CD4-positive, alpha-beta memory T cell (primary cell): ENCODE data around the gene GPC6. TPM values are rescaled to one million over a fixed set of nuclear protein-coding genes. Genes with fewer than 3 reads are reported as not detected.
A peak's percentile ranks its signal among the peaks of the same experiment; 100 is the strongest.

Source experiments
- CTCF ChIA-PET: fragments of 350-600 bp; sonication (Branson Sonifier 250); formaldehyde crosslinking; loops from one replicate; lab custom pipeline; 2021; ENCODE audit warnings: inconsistent platforms; ENCODE audit not compliant: partially characterized antibody; lab: Charles Lee
- POLR2A ChIA-PET: fragments of 350-600 bp; sonication (Branson Sonifier 250); formaldehyde crosslinking; loops from one replicate; lab custom pipeline; 2021; ENCODE audit not compliant: partially characterized antibody; lab: Charles Lee
- DNase-seq, 5 donors: peaks; one replicate each; pipeline versions ENCODE4 v3.0.0 to v3.0.0-alpha.2; 2020 to 2022; ENCODE audit warnings: mixed read lengths in 1 of 5
- H3K27ac ChIP-seq: one replicate; pipeline ENCODE4 v1.7.0; 2013; ENCODE audit warnings: low read depth, low read length
- H3K27me3 ChIP-seq: 2 replicates; pipeline ENCODE4 v1.7.0; 2013; ENCODE audit warnings: mild to moderate bottlenecking, low read length, moderate library complexity; ENCODE audit not compliant: insufficient read depth
- H3K36me3 ChIP-seq: 2 replicates; pipeline ENCODE4 v1.7.0; 2013; ENCODE audit warnings: mild to moderate bottlenecking, low read length, moderate library complexity; ENCODE audit not compliant: insufficient read depth
- H3K4me1 ChIP-seq: 2 replicates; pipeline ENCODE4 v1.7.0; 2013; ENCODE audit warnings: mild to moderate bottlenecking, low read length, moderate library complexity; ENCODE audit not compliant: insufficient read depth
- H3K4me3 ChIP-seq, 2 donors: one replicate each; pipeline ENCODE4 v1.7.0; 2013; ENCODE audit warnings: low read length in 2 of 2, mild to moderate bottlenecking in 1 of 2
- H3K9me3 ChIP-seq, 2 donors: one replicate each; pipeline ENCODE4 v1.7.0; 2013; ENCODE audit warnings: low read length in 2 of 2, control low read depth in 1 of 2; ENCODE audit not compliant: control insufficient read depth in 1 of 2
- H3K27ac Mint-ChIP-seq, 7 donors: one replicate each; pipeline ENCODE4 v1.8.0; 2020 to 2021; ENCODE audit warnings: mixed read lengths in 7 of 7, mild to moderate bottlenecking in 6 of 7, inconsistent platforms in 3 of 7, moderate library complexity in 3 of 7
- H3K27me3 Mint-ChIP-seq, 2 donors: one replicate each; pipeline ENCODE4 v1.8.0; 2020 to 2021; ENCODE audit warnings: mixed read lengths in 2 of 2
- H3K36me3 Mint-ChIP-seq, 2 donors: one replicate each; pipeline ENCODE4 v1.8.0; 2020 to 2021; ENCODE audit warnings: mixed read lengths in 2 of 2, inconsistent platforms in 1 of 2, mild to moderate bottlenecking in 1 of 2
- H3K4me1 Mint-ChIP-seq, 4 donors: one replicate each; pipeline ENCODE4 v1.8.0; 2020 to 2021; ENCODE audit warnings: mixed read lengths in 4 of 4, mild to moderate bottlenecking in 1 of 4
- H3K4me3 Mint-ChIP-seq, 8 donors: one replicate each; pipeline ENCODE4 v1.8.0; 2020 to 2021; ENCODE audit warnings: mixed read lengths in 8 of 8, mild to moderate bottlenecking in 7 of 8, moderate library complexity in 6 of 8, inconsistent platforms in 3 of 8
- H3K9me3 Mint-ChIP-seq, 8 donors: one replicate each; pipeline ENCODE4 v1.8.0; 2020 to 2021; ENCODE audit warnings: mixed read lengths in 8 of 8, mild to moderate bottlenecking in 5 of 8, inconsistent platforms in 3 of 8, moderate library complexity in 1 of 8
- intact Hi-C: fragments of 100-400 bp; cut with micrococcal nuclease; formaldehyde crosslinking; loops from one replicate; pipeline ENCODE4 v1.15.1; 2023
- polyA plus RNA-seq, 2 donors: library from polyadenylated mRNA; unstranded; fragments of 300-500 nt; fragmentation: Illumina TruSeq; gene quantifications; one replicate each; pipeline ENCODE4 v1.2.3, GENCODE V29; 2021
- total RNA-seq, 2 experiments: library from RNA; stranded (reverse); gene quantifications; one replicate each; pipeline ENCODE4 v1.2.3, GENCODE V29; 2021

The GPC6 gene
- total and polyA plus RNA-seq, 4 experiments from 2014 or later = not detected

DNA sequence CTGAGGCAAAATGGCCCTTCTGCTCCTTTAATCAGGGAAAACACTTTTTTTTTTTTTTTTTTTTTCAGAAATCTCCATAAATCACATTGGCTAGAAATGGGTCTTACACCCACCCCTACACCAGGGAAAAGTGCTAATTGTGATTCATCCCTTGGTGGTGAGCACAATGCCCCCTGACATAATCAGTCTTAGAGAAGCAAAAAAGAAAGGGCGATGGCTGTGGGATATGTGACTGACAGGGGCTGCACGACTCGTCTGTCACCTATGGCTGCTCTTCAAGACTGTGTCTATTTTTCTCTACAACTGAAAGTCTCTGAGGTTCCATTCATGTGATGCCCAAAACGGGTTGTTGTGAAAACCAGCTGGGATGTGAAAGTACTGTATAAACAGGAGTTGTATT is 3.6 kb upstream of the GPC6 start:
- Histone ChIP-seq H3K27ac (no peak overlapping the region), H3K36me3 (no peaks in the 10 kb centered on the region), H3K27me3 (no peaks in the 10 kb centered on the region), H3K4me3 (no peak overlapping the region), H3K4me1 (no peaks in the 10 kb centered on the region), H3K9me3 (no peaks in the 10 kb centered on the region)
- Mint-ChIP-seq H3K4me1 (peaks cover 0 to 5% (median under 1%) of the 10 kb centered on the region in 4 donors), H3K9me3 (peaks cover 0 to 9% (median 5%) of the 10 kb centered on the region in 8 donors), H3K27ac (no peak overlapping the region), H3K36me3 (no peaks in the 10 kb centered on the region), H3K27me3 (peaks cover 10 to 17% of the 10 kb centered on the region in 2 donors), H3K4me3 (no peak overlapping the region)
- CTCF ChIA-PET = no interaction called here
- DNase-seq = no peak
- intact Hi-C loops = no loop called here
- POLR2A ChIA-PET = no interaction called here

DNA sequence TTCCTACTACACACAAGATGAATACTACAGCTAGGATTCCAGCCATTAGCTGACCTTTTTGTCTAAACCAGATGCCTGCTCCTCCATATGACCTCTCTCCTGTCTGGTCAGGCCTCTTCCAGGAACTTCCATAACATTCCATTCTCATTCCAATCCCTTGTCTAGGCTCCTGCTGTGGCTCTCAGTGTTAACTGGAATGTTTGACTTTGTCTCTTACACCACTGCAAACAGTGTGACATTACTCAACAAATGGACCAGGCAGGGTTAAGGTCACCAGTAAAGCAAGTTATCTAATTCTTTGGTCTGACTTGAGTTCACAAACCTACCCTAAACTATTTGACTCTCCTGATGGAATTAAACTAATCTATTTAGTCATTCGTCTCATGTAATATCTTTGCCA is 2.1 kb upstream of the GPC6 start:
- Histone ChIP-seq H3K27ac (no peak overlapping the region), H3K4me1 (no peaks in the 10 kb centered on the region), H3K36me3 (no peaks in the 10 kb centered on the region), H3K9me3 (no peaks in the 10 kb centered on the region), H3K27me3 (no peaks in the 10 kb centered on the region), H3K4me3 (no peak overlapping the region)
- CTCF ChIA-PET = no interaction called here
- H3K27ac Mint-ChIP-seq = no peak overlapping the region
- peaks cover 19 to 25% of the 10 kb centered on the region in 2 donors for H3K27me3 Mint-ChIP-seq
- H3K9me3 Mint-ChIP-seq = peaks cover 0 to 9% (median 5%) of the 10 kb centered on the region in 8 donors
- H3K36me3 Mint-ChIP-seq = no peaks in the 10 kb centered on the region
- peaks cover 0 to 14% (median under 1%) of the 10 kb centered on the region in 4 donors for H3K4me1 Mint-ChIP-seq
- no peak overlapping the region for H3K4me3 Mint-ChIP-seq
- DNase-seq = no peak
- intact Hi-C loops = no loop called here
- POLR2A ChIA-PET = no interaction called here

DNA sequence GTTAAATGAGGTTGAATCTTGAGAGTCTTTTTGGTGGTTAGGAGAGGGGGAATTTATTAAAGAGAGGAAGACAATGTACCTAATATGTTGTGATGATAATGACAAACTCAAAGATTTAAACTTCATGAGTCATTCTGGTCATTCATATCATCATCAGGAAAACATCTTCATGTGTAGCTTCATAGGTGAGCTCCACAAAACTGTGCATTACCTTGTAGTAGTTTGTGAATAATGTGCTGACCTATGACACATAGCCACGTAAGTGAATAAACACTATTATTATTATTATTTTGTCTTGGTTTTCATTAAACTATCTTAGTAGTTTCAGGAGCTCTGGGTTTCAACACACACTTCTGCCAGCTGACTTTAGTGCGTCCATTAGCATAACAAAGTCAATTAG is 997 bp upstream of the GPC6 start:
- Histone ChIP-seq H3K4me1 (no peaks in the 10 kb centered on the region), H3K9me3 (no peaks in the 10 kb centered on the region), H3K27ac (no peak overlapping the region), H3K4me3 (no peak overlapping the region), H3K27me3 (no peaks in the 10 kb centered on the region), H3K36me3 (no peaks in the 10 kb centered on the region)
- Mint-ChIP-seq H3K9me3 (peaks cover 0 to 9% (median 5%) of the 10 kb centered on the region in 8 donors), H3K36me3 (no peaks in the 10 kb centered on the region), H3K27me3 (peaks cover 25 to 30% of the 10 kb centered on the region in 2 donors), H3K27ac (no peak overlapping the region), H3K4me3 (no peak overlapping the region), H3K4me1 (peaks cover 0 to 14% (median under 1%) of the 10 kb centered on the region in 4 donors)
- ChIA-PET CTCF (no interaction called here), POLR2A (no interaction called here)
- intact Hi-C loops = no loop called here
- DNase-seq = no peak

DNA sequence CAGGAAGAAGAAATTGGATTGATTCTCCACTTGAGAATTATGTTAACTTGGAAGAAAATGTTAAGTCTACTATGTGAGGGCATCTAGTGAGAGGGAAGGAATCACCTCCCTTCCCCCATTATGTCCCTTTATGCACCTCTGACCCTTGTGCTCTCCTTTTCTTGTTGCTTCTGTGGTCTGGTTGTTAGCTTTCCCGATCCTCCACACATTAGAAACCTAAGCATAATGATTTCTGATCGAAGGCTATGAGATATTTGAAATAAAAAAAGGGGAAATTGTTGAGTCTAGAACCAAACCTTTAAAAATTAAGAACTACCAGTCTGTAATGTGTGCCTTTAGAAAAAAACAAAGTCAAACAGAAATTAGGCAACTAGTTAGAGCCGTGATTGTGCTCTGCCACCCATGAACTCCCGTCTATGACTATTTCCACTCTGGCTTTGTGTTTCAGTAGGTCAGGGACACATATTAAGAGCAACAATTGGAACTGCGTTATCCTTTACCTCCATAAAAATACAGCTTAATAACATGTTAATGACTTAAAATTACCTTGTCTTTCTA is 463 bp upstream of the GPC6 start:
- no peaks in the 10 kb centered on the region for H3K27me3 ChIP-seq
- no peaks in the 10 kb centered on the region for H3K9me3 ChIP-seq
- H3K36me3 Mint-ChIP-seq = no peaks in the 10 kb centered on the region
- H3K4me1 Mint-ChIP-seq = peaks cover 0 to 14% (median under 1%) of the 10 kb centered on the region in 4 donors
- H3K27ac Mint-ChIP-seq = no peak overlapping the region
- peaks cover 0 to 9% (median 5%) of the 10 kb centered on the region in 8 donors for H3K9me3 Mint-ChIP-seq
- intact Hi-C loops = no loop called here
- ChIA-PET POLR2A (no interaction called here), CTCF (no interaction called here)
- H3K27me3 Mint-ChIP-seq = peaks cover 26 to 30% of the 10 kb centered on the region in 2 donors
- H3K27ac ChIP-seq = no peak overlapping the region
- no peak overlapping the region for H3K4me3 Mint-ChIP-seq
- H3K4me3 ChIP-seq = no peak overlapping the region
- DNase-seq = no peak
- H3K4me1 ChIP-seq = no peaks in the 10 kb centered on the region
- H3K36me3 ChIP-seq = no peaks in the 10 kb centered on the region

DNA sequence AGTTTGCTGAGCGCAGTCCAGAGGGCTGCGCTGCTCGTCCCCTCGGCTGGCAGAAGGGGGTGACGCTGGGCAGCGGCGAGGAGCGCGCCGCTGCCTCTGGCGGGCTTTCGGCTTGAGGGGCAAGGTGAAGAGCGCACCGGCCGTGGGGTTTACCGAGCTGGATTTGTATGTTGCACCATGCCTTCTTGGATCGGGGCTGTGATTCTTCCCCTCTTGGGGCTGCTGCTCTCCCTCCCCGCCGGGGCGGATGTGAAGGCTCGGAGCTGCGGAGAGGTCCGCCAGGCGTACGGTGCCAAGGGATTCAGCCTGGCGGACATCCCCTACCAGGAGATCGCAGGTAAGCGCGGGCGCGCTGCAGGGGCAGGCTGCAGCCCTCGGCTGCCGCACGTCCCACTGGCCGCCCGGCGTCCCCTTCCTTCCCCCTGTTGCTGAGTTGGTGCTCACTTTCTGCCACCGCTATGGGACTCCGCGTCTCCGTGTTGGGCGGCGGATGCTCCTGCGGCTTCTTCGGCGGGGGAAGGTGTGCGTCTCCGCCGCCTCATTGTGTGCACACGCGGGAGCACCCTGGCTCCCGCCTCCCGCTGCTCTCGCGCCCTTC is 772 bp downstream of the GPC6 start:
- Mint-ChIP-seq H3K27ac (no peak overlapping the region), H3K4me3 (peak overlapping the region in 2 of 8 donors; percentile 12 to 43)
- intact Hi-C loops = no loop called here

DNA sequence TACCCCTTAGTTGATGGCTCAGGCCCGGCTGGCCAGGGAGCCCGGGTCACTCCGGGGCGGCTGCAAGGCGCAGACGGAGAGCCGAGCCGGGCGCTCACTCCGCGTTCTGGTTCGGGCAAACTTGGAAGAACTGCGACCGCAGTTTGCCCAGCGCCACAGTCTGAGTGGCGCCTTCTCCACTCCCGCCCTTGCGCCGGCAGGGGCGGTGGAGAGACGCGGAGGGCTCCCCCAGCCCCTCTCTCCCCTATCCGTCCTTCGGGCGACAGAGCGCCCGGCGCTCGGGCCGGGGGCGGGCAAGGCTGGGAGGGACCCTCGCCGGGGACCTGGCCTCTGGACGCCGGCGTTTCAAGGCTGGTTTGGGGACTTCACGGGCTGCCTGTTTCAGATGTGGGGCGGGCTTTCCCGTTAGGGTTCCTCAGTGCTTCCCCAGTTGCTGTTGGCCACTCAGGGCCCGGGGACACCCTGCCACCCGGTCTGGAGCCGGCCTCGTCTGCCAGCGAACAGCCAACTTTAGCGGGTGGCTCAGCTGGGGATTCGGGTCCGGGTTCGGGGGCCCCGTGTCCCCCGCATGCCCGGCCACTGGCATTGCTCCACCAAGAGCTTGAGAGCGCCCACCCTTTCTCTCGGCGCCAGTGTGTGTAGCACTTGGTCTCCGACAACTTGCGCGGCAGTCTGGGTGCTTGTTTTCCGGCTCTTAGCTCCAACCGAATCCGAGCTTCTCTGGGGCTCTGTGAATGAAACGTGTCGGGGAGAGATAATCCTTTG is 1.5 kb downstream of the GPC6 start:
- CTCF ChIA-PET = no interaction called here
- POLR2A ChIA-PET = no interaction called here
- Mint-ChIP-seq H3K4me1 (peaks cover 0 to 14% (median under 1%) of the 10 kb centered on the region in 4 donors), H3K27ac (no peak overlapping the region), H3K27me3 (peaks cover 29 to 30% of the 10 kb centered on the region in 2 donors), H3K9me3 (peaks cover 0 to 9% (median 5%) of the 10 kb centered on the region in 8 donors), H3K4me3 (peak overlapping the region in 1 of 8 donors; percentile 16), H3K36me3 (no peaks in the 10 kb centered on the region)
- Histone ChIP-seq H3K9me3 (no peaks in the 10 kb centered on the region), H3K27ac (no peak overlapping the region), H3K4me3 (no peak overlapping the region), H3K4me1 (no peaks in the 10 kb centered on the region), H3K27me3 (no peaks in the 10 kb centered on the region), H3K36me3 (no peaks in the 10 kb centered on the region)
- intact Hi-C loops = no loop called here
- no peak for DNase-seq

More for the DNA sequence above, 772 bp downstream of the GPC6 start:
- Mint-ChIP-seq H3K9me3 (peaks cover 0 to 9% (median 5%) of the 10 kb centered on the region in 8 donors), H3K4me1 (peaks cover 0 to 14% (median under 1%) of the 10 kb centered on the region in 4 donors), H3K36me3 (no peaks in the 10 kb centered on the region), H3K27me3 (peaks cover 29 to 30% of the 10 kb centered on the region in 2 donors)
- no peaks in the 10 kb centered on the region for H3K36me3 ChIP-seq
- H3K4me1 ChIP-seq = no peaks in the 10 kb centered on the region
- no peaks in the 10 kb centered on the region for H3K27me3 ChIP-seq
- no peaks in the 10 kb centered on the region for H3K9me3 ChIP-seq
- ChIA-PET POLR2A (no interaction called here), CTCF (no interaction called here)
- no peak overlapping the region for H3K4me3 ChIP-seq
- no peak for DNase-seq
- no peak overlapping the region for H3K27ac ChIP-seq

DNA sequence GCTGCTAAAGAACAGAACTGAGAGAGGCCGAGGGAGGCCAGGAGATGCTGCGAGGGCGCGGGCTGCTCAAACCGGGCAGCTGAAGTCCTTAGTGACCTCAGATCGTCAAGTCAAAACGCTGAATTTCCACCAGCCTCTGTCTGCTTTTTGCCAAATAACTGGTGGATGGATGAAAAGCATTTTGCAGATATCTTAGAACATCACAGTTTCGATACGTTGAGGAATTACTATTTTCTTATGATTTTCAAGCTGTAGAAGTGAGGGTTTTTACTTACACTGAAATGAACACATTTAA is 2.0 kb downstream of the GPC6 start:
- DNase-seq = no peak
- Mint-ChIP-seq H3K9me3 (peaks cover 0 to 9% (median 3%) of the 10 kb centered on the region in 8 donors), H3K27me3 (peaks cover 29 to 30% of the 10 kb centered on the region in 2 donors), H3K36me3 (no peaks in the 10 kb centered on the region), H3K27ac (no peak overlapping the region), H3K4me3 (peak overlapping the region in 1 of 8 donors; percentile 16), H3K4me1 (peaks cover 0 to 14% (median under 1%) of the 10 kb centered on the region in 4 donors)
- H3K4me1 ChIP-seq = no peaks in the 10 kb centered on the region
- CTCF ChIA-PET = no interaction called here
- no peak overlapping the region for H3K4me3 ChIP-seq
- H3K27me3 ChIP-seq = no peaks in the 10 kb centered on the region
- no peaks in the 10 kb centered on the region for H3K36me3 ChIP-seq
- no peak overlapping the region for H3K27ac ChIP-seq
- H3K9me3 ChIP-seq = no peaks in the 10 kb centered on the region
- POLR2A ChIA-PET = no interaction called here
- intact Hi-C loops = no loop called here
